H1 (cell line): ENCODE data around the gene TAF8. TPM values are rescaled to one million over a fixed set of nuclear protein-coding genes. Genes with fewer than 3 reads are reported as not detected.

Source experiments
- CTCF ChIA-PET: fragments of 300-600 bp; sonication (Branson Sonifier 250); formaldehyde crosslinking; loops from one replicate; lab custom pipeline; 2021; ENCODE audit not compliant: partially characterized antibody; lab: Charles Lee
- POLR2A ChIA-PET: fragments of 300-600 bp; sonication (Branson Sonifier 250); formaldehyde crosslinking; loops from one replicate; lab custom pipeline; 2021; ENCODE audit warnings: inconsistent platforms; ENCODE audit not compliant: partially characterized antibody; lab: Charles Lee
- DNase-seq, 2 experiments: peaks; one replicate each; pipeline versions ENCODE4 v3.0.0 to v3.0.0-alpha.2; 2010 to 2022; ENCODE audit warnings: low spot score in 2 of 2, low read depth in 1 of 2, mixed read lengths in 1 of 2
- FAIRE-seq: peaks from 2 replicates; lab custom pipeline; 2011; peaks lifted over from hg19 to GRCh38; lab: Jason Lieb, UNC
- H2AFZ ChIP-seq: 2 replicates; pipeline ENCODE4 v1.8.1; 2012; ENCODE audit warnings: low read length, inconsistent platforms
- H2AK5ac ChIP-seq: 2 replicates; pipeline ENCODE4 v1.6.1; 2013; ENCODE audit warnings: low read depth, low read length
- H2BK120ac ChIP-seq: replicated peaks from 2 replicates; pipeline ENCODE3; 2013; ENCODE audit warnings: low read depth, low read length, inconsistent platforms
- H2BK12ac ChIP-seq: 2 replicates; pipeline ENCODE4 v1.6.1; 2013; ENCODE audit warnings: low read depth, low read length
- H2BK15ac ChIP-seq: 2 replicates; pipeline ENCODE4 v1.6.1; 2013; ENCODE audit warnings: low read length
- H2BK20ac ChIP-seq: 2 replicates; pipeline ENCODE4 v1.6.1; 2013; ENCODE audit warnings: low read length
- H2BK5ac ChIP-seq: 2 replicates; pipeline ENCODE4 v1.6.1; 2013; ENCODE audit warnings: low read depth, low read length
- H3K14ac ChIP-seq: 2 replicates; pipeline ENCODE4 v1.6.1; 2013; ENCODE audit warnings: inconsistent platforms; ENCODE audit not compliant: insufficient read length
- H3K18ac ChIP-seq: 2 replicates; pipeline ENCODE4 v1.6.1; 2013; ENCODE audit warnings: low read length; ENCODE audit errors: extremely low read depth
- H3K23ac ChIP-seq: 2 replicates; pipeline ENCODE4 v1.6.1; 2013; ENCODE audit warnings: inconsistent platforms; ENCODE audit not compliant: insufficient read length
- H3K23me2 ChIP-seq: 2 replicates; pipeline ENCODE4 v1.6.1; 2013; ENCODE audit warnings: low read depth, low read length
- H3K27ac ChIP-seq: 2 replicates; pipeline ENCODE4 v1.6.1; 2011; ENCODE audit warnings: low read depth, low read length, inconsistent platforms
- H3K27me3 ChIP-seq, 4 experiments: replicated peaks in 1 of 4; 1 replicate in 1 of 4; 2 replicates in 3 of 4; pipeline versions ENCODE4 v1.6.1 to v1.8.1; 2011 to 2013; ENCODE audit warnings: low read length in 3 of 4, mild to moderate bottlenecking in 3 of 4, inconsistent platforms in 2 of 4, mixed read lengths in 2 of 4, moderate library complexity in 1 of 4; ENCODE audit not compliant: control insufficient read depth in 3 of 4, insufficient read depth in 3 of 4; ENCODE audit errors: extremely low read depth in 1 of 4
- H3K36me3 ChIP-seq, 4 experiments: 2 replicates each; pipeline versions ENCODE4 v1.6.1 to v1.8.1; 2011 to 2013; ENCODE audit warnings: mild to moderate bottlenecking in 4 of 4, low read length in 3 of 4, moderate library complexity in 2 of 4, control low read depth in 1 of 4, inconsistent platforms in 1 of 4; ENCODE audit not compliant: insufficient read depth in 4 of 4, control insufficient read depth in 2 of 4
- H3K4ac ChIP-seq: replicated peaks from 2 replicates; pipeline ENCODE3; 2013; ENCODE audit warnings: low read length, low read depth, mixed read lengths, inconsistent platforms; ENCODE audit not compliant: insufficient read length
- H3K4me1 ChIP-seq, 4 experiments: replicated peaks in 1 of 4; 1 replicate in 1 of 4; 2 replicates in 3 of 4; pipeline versions ENCODE4 v1.6.1 to v1.8.1; 2011 to 2013; ENCODE audit warnings: low read length in 3 of 4, inconsistent platforms in 2 of 4, mixed read lengths in 1 of 4; ENCODE audit not compliant: insufficient read depth in 4 of 4, control insufficient read depth in 3 of 4
- H3K4me2 ChIP-seq, 2 experiments: 2 replicates each; pipeline versions ENCODE4 v1.6.1 to v1.8.1; 2011 to 2013; ENCODE audit warnings: low read depth in 2 of 2, low read length in 2 of 2, control low read depth in 1 of 2, inconsistent platforms in 1 of 2, mild to moderate bottlenecking in 1 of 2; ENCODE audit not compliant: insufficient read depth in 1 of 2
- H3K4me3 ChIP-seq, 4 experiments: fragments of 200-600, 300-600 bp in 1 of 4; sonication (generic), shearing (Covaris generic), sonication (Bioruptor Twin) in 1 of 4; 2 replicates each; pipeline versions ENCODE4 v1.5.1 to v1.8.1; 2011 to 2016; ENCODE audit warnings: low read length in 4 of 4, low read depth in 3 of 4, control low read depth in 2 of 4, inconsistent platforms in 2 of 4, mild to moderate bottlenecking in 2 of 4, mixed read lengths in 1 of 4, moderate library complexity in 1 of 4; ENCODE audit not compliant: insufficient read depth in 2 of 4; ENCODE audit errors: extremely low read depth in 1 of 4
- H3K56ac ChIP-seq: replicated peaks from 2 replicates; pipeline ENCODE3; 2013; ENCODE audit warnings: low read depth, mild to moderate bottlenecking, mixed read lengths, low read length, inconsistent platforms; ENCODE audit not compliant: insufficient read length
- H3K79me1 ChIP-seq: 2 replicates; pipeline ENCODE4 v1.6.1; 2013; ENCODE audit warnings: low read depth, low read length, control low read depth
- H3K79me2 ChIP-seq, 2 experiments: 2 replicates each; pipeline versions ENCODE4 v1.6.1 to v1.8.1; 2012 to 2013; ENCODE audit warnings: low read length in 2 of 2, mild to moderate bottlenecking in 2 of 2, inconsistent platforms in 1 of 2; ENCODE audit not compliant: insufficient read depth in 2 of 2, control insufficient read depth in 1 of 2
- H3K9ac ChIP-seq, 4 experiments: replicated peaks in 1 of 4; 1 replicate in 1 of 4; 2 replicates in 3 of 4; pipeline versions ENCODE4 v1.6.1 to v1.8.1; 2011 to 2013; ENCODE audit warnings: low read depth in 3 of 4, low read length in 3 of 4, control low read depth in 2 of 4, mild to moderate bottlenecking in 2 of 4, moderate library complexity in 2 of 4, inconsistent platforms in 1 of 4; ENCODE audit errors: extremely low read depth in 1 of 4
- H3K9me3 ChIP-seq, 2 experiments: 2 replicates each; pipeline versions ENCODE4 v1.6.1 to v1.8.1; 2012 to 2013; ENCODE audit warnings: mild to moderate bottlenecking in 2 of 2, moderate library complexity in 2 of 2, control low read depth in 1 of 2, inconsistent platforms in 1 of 2, low read depth in 1 of 2, low read length in 1 of 2, mixed read lengths in 1 of 2; ENCODE audit not compliant: insufficient read depth in 2 of 2
- H4K20me1 ChIP-seq, 2 experiments: replicated peaks in 1 of 2; 2 replicates each; pipeline versions ENCODE3 to v1.8.1; 2011 to 2013; ENCODE audit warnings: inconsistent platforms in 2 of 2, low read length in 2 of 2, mild to moderate bottlenecking in 1 of 2; ENCODE audit not compliant: insufficient read depth in 2 of 2, control insufficient read depth in 1 of 2
- H4K5ac ChIP-seq: 2 replicates; pipeline ENCODE4 v1.6.1; 2013; ENCODE audit warnings: low read length, low read depth, mixed read lengths, inconsistent platforms; ENCODE audit not compliant: insufficient read length
- H4K8ac ChIP-seq: 2 replicates; pipeline ENCODE4 v1.8.0; 2013; ENCODE audit warnings: mild to moderate bottlenecking, moderate library complexity, low read length, inconsistent platforms; ENCODE audit not compliant: insufficient read depth; ENCODE audit errors: extremely low read depth
- H4K91ac ChIP-seq: replicated peaks from 2 replicates; pipeline ENCODE3; 2013; ENCODE audit warnings: low read length, mixed read lengths, inconsistent platforms; ENCODE audit not compliant: insufficient read length
- ATF3 ChIP-seq: IDR thresholded peaks from 2 replicates; pipeline ENCODE4 v1.6.1; 2011; ENCODE audit warnings: low read depth, mild to moderate bottlenecking, low read length; ENCODE audit not compliant: insufficient read depth
- CBX8 ChIP-seq: fragments of 300-800, 300-1000 bp; sonication (generic); IDR thresholded peaks from 2 replicates; pipeline ENCODE4 v1.7.1; 2016; ENCODE audit warnings: low read depth, low read length, borderline replicate concordance
- EZH2 ChIP-seq: fragments of 200-600 bp; sonication (generic); IDR thresholded peaks from 2 replicates; pipeline ENCODE4 v1.7.1; 2012; ENCODE audit warnings: low read depth, mild to moderate bottlenecking, moderate library complexity, low read length, inconsistent platforms; ENCODE audit not compliant: severe bottlenecking
- GABPA ChIP-seq: IDR thresholded peaks from 2 replicates; pipeline ENCODE4 v1.6.1; 2011; ENCODE audit warnings: mild to moderate bottlenecking, low read length, moderate library complexity, borderline replicate concordance; ENCODE audit not compliant: insufficient read depth
- NRF1 ChIP-seq: IDR thresholded peaks from 2 replicates; pipeline ENCODE4 v1.6.1; 2011; ENCODE audit warnings: mild to moderate bottlenecking, low read depth, low read length, improper control_type of control experiment
- RFX5 ChIP-seq: IDR thresholded peaks from 2 replicates; pipeline ENCODE4 v1.6.1; 2011; ENCODE audit warnings: low read depth, low read length, improper control_type of control experiment, borderline replicate concordance
- RNF2 ChIP-seq: fragments of 200-900, 300-1000 bp; sonication (generic); IDR thresholded peaks from 2 replicates; pipeline ENCODE4 v1.7.1; 2016; ENCODE audit warnings: borderline replicate concordance, low read depth, mild to moderate bottlenecking, antibody characterized with exemption, low read length; ENCODE audit not compliant: poor library complexity, severe bottlenecking; ENCODE audit errors: missing control alignments
- SAP30 ChIP-seq: fragments of 300-600 bp; sonication (generic); IDR thresholded peaks from 2 replicates; pipeline ENCODE4 v1.7.1; 2012; ENCODE audit warnings: low read length, moderate library complexity, mild to moderate bottlenecking, inconsistent platforms; ENCODE audit not compliant: insufficient read depth, insufficient replicate concordance
- SIN3A ChIP-seq, 2 experiments: IDR thresholded peaks in 1 of 2; conservative IDR thresholded peaks in 1 of 2; 2 replicates each; pipeline ENCODE4 v1.6.1; 2011 to 2012; ENCODE audit warnings: low read length in 2 of 2, improper control_type of control experiment in 1 of 2, low read depth in 1 of 2, mild to moderate bottlenecking in 1 of 2
- SIX5 ChIP-seq: IDR thresholded peaks from 2 replicates; pipeline ENCODE4 v1.6.1; 2011; ENCODE audit warnings: mild to moderate bottlenecking, low read depth, low read length
- SP4 ChIP-seq: IDR thresholded peaks from 2 replicates; pipeline ENCODE4 v1.6.1; 2012; ENCODE audit warnings: low read length, inconsistent platforms
- TEAD4 ChIP-seq: IDR thresholded peaks from 2 replicates; pipeline ENCODE4 v1.6.1; 2012; ENCODE audit warnings: low read depth, low read length, inconsistent platforms, mixed read lengths
- ZNF274 ChIP-seq: IDR thresholded peaks from 2 replicates; pipeline ENCODE4 v1.7.0; 2012; ENCODE audit warnings: low read length, borderline replicate concordance; ENCODE audit errors: extremely low read depth
- WGBS, 2 experiments: shearing (Covaris generic) in 1 of 2; methylation state at CpG; one replicate each; pipeline versions ENCODE4 v1.1.6 to v1.1.7; 2013 to 2015; ENCODE audit warnings: low lambda C conversion rate in 2 of 2, mixed read lengths in 2 of 2, inconsistent platforms in 1 of 2, low coverage in 1 of 2, missing lambda C conversion rate in 1 of 2; ENCODE audit not compliant: insufficient replicate concordance in 2 of 2, insufficient coverage in 1 of 2, insufficient read length in 1 of 2; ENCODE audit errors: extremely low coverage in 1 of 2, missing lambda C conversion rate in 1 of 2; 5-methylcytosine and 5-hydroxymethylcytosine counted together
- polyA plus RNA-seq, 7 experiments: library from polyadenylated mRNA; depleted of rRNA in 3 of 7; stranded (reverse) in 5 of 7; unstranded in 2 of 7; fragments of >200 nt in 5 of 7; fragments of 200-250 nt in 2 of 7; gene quantifications; 1 replicate in 5 of 7; 2 replicates in 1 of 7; 4 replicates in 1 of 7; pipeline versions ENCODE4 v1.2.1 to v1.2.3, GENCODE V29; 2011 to 2013; ENCODE audit warnings: missing spikeins in 2 of 7, mixed read lengths in 2 of 7
- total RNA-seq: library from RNA; stranded (reverse); fragmentation: NEBNext Ultra II Directional; extraction: Animal tissue kit (Norgen Biotek cat#: 25700); gene quantifications from 2 replicates; pipeline ENCODE4 v1.2.1, GENCODE V29; 2021

Gene TAF8
- total and polyA plus RNA-seq, 2 of the 8 experiments (the other 6 are each of a cell fraction or from before 2014, with no cell fraction given) = 32.2 to 34.0 TPM

GRCh38 chr6:42038163-42038562 lies 12.2 kb upstream of the TAF8 start:
- Histone ChIP-seq H3K14ac (no peak overlapping the region), H3K4me1 (peaks cover 0 to 5% (median 2%) of the 10 kb centered on the region in 4 experiments; a peak in 5 of 7 replicates), H3K79me2 (no peaks in the 10 kb centered on the region), H3K23ac (no peak overlapping the region), H3K79me1 (no peaks in the 10 kb centered on the region), H4K5ac (no peak overlapping the region), H4K91ac (no peak overlapping the region), H2AFZ (no peak overlapping the region), H2BK20ac (no peak overlapping the region), H2BK15ac (no peak overlapping the region), H3K4me2 (no peak overlapping the region), H2AK5ac (no peak overlapping the region), H4K8ac (no peak overlapping the region), H3K9me3 (no peaks in the 10 kb centered on the region), H4K20me1 (peaks cover 0 to 4% of the 10 kb centered on the region in 2 experiments), H3K27me3 (peaks cover 0 to 5% (median 4%) of the 10 kb centered on the region in 4 experiments; a peak in 4 of 7 replicates), H2BK120ac (no peak overlapping the region), H3K36me3 (no peaks in the 10 kb centered on the region), H3K56ac (no peak overlapping the region), H3K4me3 (no peak overlapping the region), H3K9ac (no peak overlapping the region), H2BK5ac (no peak overlapping the region), H2BK12ac (no peak overlapping the region), H3K4ac (no peak overlapping the region), H3K27ac (no peak overlapping the region), H3K23me2 (no peaks in the 10 kb centered on the region), H3K18ac (no peak overlapping the region)
- DNase-seq (no peak), FAIRE-seq (no peak)
- CTCF ChIA-PET = no interaction called here
- 90% methylated on average over 3 of the region's 3 CpGs; no CpG with 5 or more reads in 1 of the 2 experiments for WGBS, 2 experiments
- POLR2A ChIA-PET = interaction anchor here (1.8 to 15.0 kb wide), 2 partner anchors 12 to 101 kb away, joined by 4 to 157 read pairs; partner anchors contain the start of genes CCND3 and TAF8
- TF ChIP-seq SIN3A (conservative IDR thresholded peaks at IDR 0.05 in 1 of 2, IDR thresholded peaks at IDR 0.05 in 1 of 2; ENCODE audit: low read depth in 1 of 2, low read length in 2 of 2) (no peak), EZH2 (no peak), TEAD4 (no peak), SAP30 (no peak), ZNF274 (no peak), SP4 (no peak), RNF2 (no peak), CBX8 (no peak), RFX5 (no peak), NRF1 (no peak), ATF3 (no peak), GABPA (no peak), SIX5 (no peak)
